DND-41 (cell line): Measurements from ENCODE around the gene EVL.

Experiments
- CTCF ChIP-seq: IDR thresholded peaks from 2 replicates; pipeline ENCODE4 v1.5.1; 2012; ENCODE audit warnings: borderline replicate concordance, low read length, moderate library complexity, mild to moderate bottlenecking; ENCODE audit not compliant: poor library complexity, severe bottlenecking; ENCODE audit errors: extremely low read depth
- EZH2 ChIP-seq: IDR thresholded peaks from 3 replicates; pipeline ENCODE4 v1.6.1; 2012; ENCODE audit warnings: borderline replicate concordance, low read depth, mild to moderate bottlenecking, moderate library complexity, low read length, inconsistent platforms; ENCODE audit not compliant: severe bottlenecking

- TF ChIP-seq CTCF: no peak
- no peak for TF ChIP-seq EZH2
These were observed 62.7 kb downstream of the EVL start for GRCh38 chr14:100127853-100128455.
